HuH-7.5 (cell line): Measurements from ENCODE around the gene ANO6.

Source experiments
- DNase-seq: peaks from one replicate; pipeline ENCODE4 v3.0.0; 2011; ENCODE audit warnings: low spot score

ANO6 gene

GRCh38 chr12:45458238-45458637 is 242.3 kb downstream of the ANO6 start:
- DNase-seq: no peak

- DNase-seq: no peak
Observed at GRCh38 chr12:45458854-45459807, 243.2 kb downstream of the ANO6 start.

- no peak for DNase-seq
Observed at GRCh38 chr12:45462506-45462905, 246.6 kb downstream of the ANO6 start.

GRCh38 chr12:45464699-45465098 is 248.8 kb downstream of the ANO6 start:
- DNase-seq: no peak

- no peak for DNase-seq
Observed at GRCh38 chr12:45468751-45469615, 253.1 kb downstream of the ANO6 start.

GRCh38 chr12:45469902-45470301 is 254.0 kb downstream of the ANO6 start:
- DNase-seq: no peak

GRCh38 chr12:45473636-45474035 is 257.7 kb downstream of the ANO6 start:
- no peak for DNase-seq

GRCh38 chr12:45475594-45475993 is 259.7 kb downstream of the ANO6 start:
- DNase-seq: no peak

GRCh38 chr12:45477526-45477925 is 261.6 kb downstream of the ANO6 start:
- DNase-seq: no peak

- DNase-seq: no peak
Observed at GRCh38 chr12:45478931-45479330, 263.0 kb downstream of the ANO6 start.

GRCh38 chr12:45481746-45482145 is 265.9 kb downstream of the ANO6 start:
- no peak for DNase-seq

- DNase-seq: no peak
Observed at GRCh38 chr12:45483571-45483970, 267.7 kb downstream of the ANO6 start.
